T-cell (primary cell): ENCODE results near the gene GJB3. TPM values are rescaled to one million over a fixed set of nuclear protein-coding genes. Genes with fewer than 3 reads are reported as not detected.

ENCODE experiments used
- ATAC-seq, 4 experiments: fragments of 200-7000 bp in 3 of 4; fragments of 150-1000 bp in 1 of 4; cut with Tn5 transposase; replicated peaks in 1 of 4; 1 replicate in 3 of 4; 2 replicates in 1 of 4; pipeline ENCODE4 v1.10.0; 2021; ENCODE audit warnings: moderate library complexity in 3 of 4, mild to moderate bottlenecking in 2 of 4, moderate number of reproducible peaks in 1 of 4
- CTCF ChIA-PET, 2 donors: fragments of 300-600 bp; sonication (Branson Sonifier 250); formaldehyde crosslinking; loops; one replicate each; lab custom pipeline; 2022; ENCODE audit warnings: antibody characterized with exemption in 2 of 2; lab: Charles Lee
- POLR2A ChIA-PET, 2 donors: fragments of 300-600 bp; sonication (Branson Sonifier 250); formaldehyde crosslinking; loops; one replicate each; lab custom pipeline; 2022; ENCODE audit warnings: antibody characterized with exemption in 2 of 2; lab: Charles Lee
- DNase-seq, 35 experiments: peaks; one replicate each; pipeline versions ENCODE4 v3.0.0 to v3.0.0-alpha.2; 2013 to 2023
- H3K27ac ChIP-seq: one replicate; pipeline ENCODE4 v1.5.1; 2013; ENCODE audit warnings: low read length
- H3K27me3 ChIP-seq, 2 experiments: replicated peaks in 1 of 2; 1 replicate in 1 of 2; 2 replicates in 1 of 2; pipeline versions ENCODE4 v1.6.1 to v1.7.0; 2013; ENCODE audit warnings: low read length in 1 of 2, mixed read lengths in 1 of 2; ENCODE audit not compliant: control insufficient read depth in 2 of 2, insufficient read depth in 2 of 2; ENCODE audit errors: extremely low read depth in 1 of 2
- H3K36me3 ChIP-seq, 2 donors: 1 replicate in 1 of 2; 2 replicates in 1 of 2; pipeline versions ENCODE4 v1.6.1 to v1.7.0; 2013; ENCODE audit warnings: low read length in 1 of 2; ENCODE audit not compliant: control insufficient read depth in 2 of 2, insufficient read depth in 1 of 2; ENCODE audit errors: extremely low read depth in 1 of 2
- H3K4me1 ChIP-seq, 2 experiments: 1 replicate in 1 of 2; 2 replicates in 1 of 2; pipeline versions ENCODE4 v1.6.1 to v1.7.0; 2013; ENCODE audit warnings: low read length in 2 of 2, mixed read lengths in 1 of 2; ENCODE audit not compliant: insufficient read depth in 2 of 2, control insufficient read depth in 1 of 2; ENCODE audit errors: extremely low read depth in 1 of 2
- H3K4me3 ChIP-seq, 2 donors: 1 replicate in 1 of 2; 2 replicates in 1 of 2; pipeline versions ENCODE4 v1.5.1 to v1.7.0; 2013; ENCODE audit warnings: mild to moderate bottlenecking in 2 of 2, low read length in 1 of 2, moderate library complexity in 1 of 2; ENCODE audit not compliant: control insufficient read depth in 1 of 2; ENCODE audit errors: extremely low read depth in 1 of 2
- H3K9me3 ChIP-seq: 2 replicates; pipeline ENCODE4 v1.7.0; 2013
- H3K27ac Mint-ChIP-seq, 2 donors: one replicate each; pipeline ENCODE4 v1.8.0; 2020 to 2021; ENCODE audit warnings: mild to moderate bottlenecking in 2 of 2, mixed read lengths in 2 of 2
- H3K27me3 Mint-ChIP-seq, 2 donors: one replicate each; pipeline ENCODE4 v1.8.0; 2021 to 2022; ENCODE audit warnings: mixed read lengths in 2 of 2
- H3K36me3 Mint-ChIP-seq: one replicate; pipeline ENCODE4 v1.8.0; 2021; ENCODE audit warnings: mixed read lengths
- H3K4me1 Mint-ChIP-seq, 3 donors: one replicate each; pipeline ENCODE4 v1.8.0; 2020 to 2022; ENCODE audit warnings: mixed read lengths in 3 of 3, mild to moderate bottlenecking in 1 of 3
- H3K4me3 Mint-ChIP-seq, 3 donors: one replicate each; pipeline ENCODE4 v1.8.0; 2020 to 2022; ENCODE audit warnings: mild to moderate bottlenecking in 3 of 3, mixed read lengths in 3 of 3, moderate library complexity in 3 of 3
- H3K9me3 Mint-ChIP-seq, 3 donors: one replicate each; pipeline ENCODE4 v1.8.0; 2020 to 2022; ENCODE audit warnings: mixed read lengths in 3 of 3
- WGBS: methylation state at CpG from one replicate; pipeline ENCODE4 v1.1.5; 2013; ENCODE audit warnings: missing lambda C conversion rate; ENCODE audit not compliant: insufficient coverage; 5-methylcytosine and 5-hydroxymethylcytosine counted together
- total RNA-seq, 35 experiments: library from RNA in 6 of 35; stranded (reverse) in 6 of 35; fragments of 120-200 nt in 1 of 35; gene quantifications; one replicate each; pipeline versions ENCODE4 v1.2.1 to v1.2.4 and lab custom pipeline; 2013 to 2026

GJB3 gene
- total RNA-seq, 5 donors from 2014 or later (not counting 1 experiment from before 2014, with no cell fraction given), result not detected

GRCh38 chr1:34747638-34747941 is 33.4 kb upstream of the GJB3 start:
- Histone ChIP-seq H3K9me3 (no peaks in the 10 kb centered on the region), H3K27me3 (peaks cover 0 to 25% of the 10 kb centered on the region in 2 experiments), H3K4me3 (no peak overlapping the region), H3K36me3 (no peaks in the 10 kb centered on the region), H3K4me1 (peaks cover 0 to 3% of the 10 kb centered on the region in 2 experiments), H3K27ac (no peak overlapping the region)
- WGBS, result 76% methylated on average over 3 of the region's 6 CpGs
- ChIA-PET POLR2A (no interaction called here), CTCF (no interaction called here)
- no peaks in the 10 kb centered on the region for H3K36me3 Mint-ChIP-seq
- H3K27me3 Mint-ChIP-seq, result peaks cover 4 to 20% of the 10 kb centered on the region in 2 donors
- H3K4me3 Mint-ChIP-seq, result no peak overlapping the region
- ATAC-seq (no peak), DNase-seq (no peak)
- H3K4me1 Mint-ChIP-seq, result peaks cover 0 to 4% (median under 1%) of the 10 kb centered on the region in 3 donors
- H3K27ac Mint-ChIP-seq, result no peak overlapping the region
- no peaks in the 10 kb centered on the region for H3K9me3 Mint-ChIP-seq

GRCh38 chr1:34749992-34750391 is 31.0 kb upstream of the GJB3 start:
- H3K4me3 Mint-ChIP-seq, result no peak overlapping the region
- 80% methylated on average over 5 of the region's 8 CpGs for WGBS
- no peaks in the 10 kb centered on the region for H3K4me1 Mint-ChIP-seq
- ChIA-PET POLR2A (no interaction called here), CTCF (no interaction called here)
- peaks cover 4 to 16% of the 10 kb centered on the region in 2 donors for H3K27me3 Mint-ChIP-seq
- DNase-seq, result no peak
- H3K9me3 ChIP-seq, result no peaks in the 10 kb centered on the region
- H3K4me1 ChIP-seq, result no peaks in the 10 kb centered on the region
- H3K4me3 ChIP-seq, result no peak overlapping the region
- no peaks in the 10 kb centered on the region for H3K36me3 Mint-ChIP-seq
- no peak overlapping the region for H3K27ac Mint-ChIP-seq
- peaks cover 0 to 12% of the 10 kb centered on the region in 2 experiments for H3K27me3 ChIP-seq
- no peaks in the 10 kb centered on the region for H3K9me3 Mint-ChIP-seq
- no peaks in the 10 kb centered on the region for H3K36me3 ChIP-seq
- ATAC-seq, result no peak
- no peak overlapping the region for H3K27ac ChIP-seq

GRCh38 chr1:34750610-34751009 is 30.4 kb upstream of the GJB3 start:
- H3K36me3 Mint-ChIP-seq, result no peaks in the 10 kb centered on the region
- ChIA-PET POLR2A (no interaction called here), CTCF (no interaction called here)
- no peak overlapping the region for H3K4me3 ChIP-seq
- no peaks in the 10 kb centered on the region for H3K4me1 Mint-ChIP-seq
- no peak for ATAC-seq
- no peaks in the 10 kb centered on the region for H3K36me3 ChIP-seq
- no peaks in the 10 kb centered on the region for H3K4me1 ChIP-seq
- no peaks in the 10 kb centered on the region for H3K9me3 Mint-ChIP-seq
- peaks cover 4 to 16% of the 10 kb centered on the region in 2 donors for H3K27me3 Mint-ChIP-seq
- no peaks in the 10 kb centered on the region for H3K9me3 ChIP-seq
- no peak overlapping the region for H3K27ac ChIP-seq
- 76% methylated on average over 5 of the region's 5 CpGs for WGBS
- peaks cover 0 to 12% of the 10 kb centered on the region in 2 experiments for H3K27me3 ChIP-seq
- no peak overlapping the region for H3K27ac Mint-ChIP-seq
- H3K4me3 Mint-ChIP-seq, result no peak overlapping the region
- no peak for DNase-seq

GRCh38 chr1:34753163-34753562 is 27.9 kb upstream of the GJB3 start:
- no peaks in the 10 kb centered on the region for H3K4me1 ChIP-seq
- no CpG with 5 or more reads among the region's 3 CpGs for WGBS

GRCh38 chr1:34754964-34755637 is 25.9 kb upstream of the GJB3 start, which contains the start of gene GJB5:
Gene GJB5 (plus strand): TSS chr1:34755047. CDS start chr1:34757331, 2,284 bp downstream.
- no peaks in the 10 kb centered on the region for H3K9me3 ChIP-seq
- no peaks in the 10 kb centered on the region for H3K36me3 ChIP-seq
- H3K9me3 Mint-ChIP-seq, result no peaks in the 10 kb centered on the region
- H3K4me1 ChIP-seq, result no peaks in the 10 kb centered on the region
- H3K36me3 Mint-ChIP-seq, result no peaks in the 10 kb centered on the region
- H3K27ac Mint-ChIP-seq, result no peak within 1 kb of the TSS
- POLR2A ChIA-PET, result no interaction called here
- DNase-seq, result no peak
- no peaks in the 10 kb centered on the region for H3K4me1 Mint-ChIP-seq
- no peak for ATAC-seq
- H3K4me3 Mint-ChIP-seq, result no peak within 1 kb of the TSS
- no peak within 1 kb of the TSS for H3K4me3 ChIP-seq
- WGBS, result 89% methylated on average over 6 of the region's 13 CpGs
- H3K27me3 ChIP-seq, result peaks cover 0 to 18% of the 10 kb centered on the region in 2 experiments
- H3K27me3 Mint-ChIP-seq, result peaks cover 0 to 4% of the 10 kb centered on the region in 2 donors
- no peak within 1 kb of the TSS for H3K27ac ChIP-seq
- CTCF ChIA-PET, result no interaction called here

More at GRCh38 chr1:34753163-34753562, 27.9 kb upstream of the GJB3 start:
- Histone ChIP-seq H3K27me3 (peaks cover 0 to 6% of the 10 kb centered on the region in 2 experiments), H3K4me3 (no peak overlapping the region), H3K9me3 (no peaks in the 10 kb centered on the region), H3K27ac (no peak overlapping the region), H3K36me3 (no peaks in the 10 kb centered on the region)
- Mint-ChIP-seq H3K9me3 (no peaks in the 10 kb centered on the region), H3K27me3 (peaks cover 3 to 11% of the 10 kb centered on the region in 2 donors), H3K4me3 (no peak overlapping the region), H3K4me1 (no peaks in the 10 kb centered on the region), H3K27ac (no peak overlapping the region), H3K36me3 (no peaks in the 10 kb centered on the region)
- ChIA-PET POLR2A (no interaction called here), CTCF (no interaction called here)
- DNase-seq (no peak), ATAC-seq (no peak)

- Mint-ChIP-seq H3K27ac (no peak overlapping the region), H3K27me3 (peaks cover 0 to 4% of the 10 kb centered on the region in 2 donors), H3K4me3 (no peak overlapping the region), H3K36me3 (no peaks in the 10 kb centered on the region), H3K9me3 (no peaks in the 10 kb centered on the region), H3K4me1 (no peaks in the 10 kb centered on the region)
- ChIA-PET CTCF (no interaction called here), POLR2A (no interaction called here)
- Histone ChIP-seq H3K4me3 (no peak overlapping the region), H3K27me3 (peaks cover 0 to 25% of the 10 kb centered on the region in 2 experiments), H3K36me3 (no peaks in the 10 kb centered on the region), H3K9me3 (no peaks in the 10 kb centered on the region), H3K4me1 (no peaks in the 10 kb centered on the region), H3K27ac (no peak overlapping the region)
- ATAC-seq (no peak), DNase-seq (no peak)
- WGBS, result 88% methylated on average over 6 of the region's 6 CpGs
Observed at GRCh38 chr1:34755961-34756360, 25.1 kb upstream of the GJB3 start.
